Fibroblast of lung (primary cell): Measurements from ENCODE around the gene MIEN1. TPM values are rescaled to one million over a fixed set of nuclear protein-coding genes. Genes with fewer than 3 reads are reported as not detected.
A peak's percentile ranks its signal among the peaks of the same experiment; 100 is the strongest.

Experiments
- DNase-seq, 2 donors: peaks; one replicate each; pipeline versions ENCODE4 v3.0.0 to v3.0.0-alpha.2; 2010; ENCODE audit warnings: low read depth in 2 of 2
- H2AFZ ChIP-seq: 2 replicates; pipeline ENCODE4 v1.5.1; 2012; ENCODE audit warnings: low read length, control low read depth, inconsistent platforms
- H3K27ac ChIP-seq: 2 replicates; pipeline ENCODE4 v1.5.1; 2011; ENCODE audit warnings: low read length, control low read depth; ENCODE audit not compliant: insufficient read depth
- H3K27me3 ChIP-seq: 2 replicates; pipeline ENCODE4 v1.5.1; 2011; ENCODE audit warnings: mild to moderate bottlenecking, low read length; ENCODE audit not compliant: control insufficient read depth, insufficient read depth
- H3K36me3 ChIP-seq: 2 replicates; pipeline ENCODE4 v1.5.1; 2011; ENCODE audit warnings: low read length; ENCODE audit not compliant: control insufficient read depth, insufficient read depth
- H3K4me1 ChIP-seq: 2 replicates; pipeline ENCODE4 v1.5.1; 2011; ENCODE audit warnings: low read length; ENCODE audit not compliant: control insufficient read depth, insufficient read depth; ENCODE audit errors: extremely low read depth
- H3K4me2 ChIP-seq: 2 replicates; pipeline ENCODE4 v1.5.1; 2011; ENCODE audit warnings: low read length, control low read depth; ENCODE audit not compliant: insufficient read depth; ENCODE audit errors: extremely low read depth
- H3K4me3 ChIP-seq, 4 experiments: fragments of 200-600 bp in 1 of 4; sonication (generic) in 1 of 4; replicated peaks in 1 of 4; 2 replicates each; pipeline ENCODE4 v1.5.1; 2011 to 2016; ENCODE audit warnings: low read length in 4 of 4, low read depth in 3 of 4, mild to moderate bottlenecking in 3 of 4, control low read depth in 2 of 4, inconsistent platforms in 1 of 4, mixed read lengths in 1 of 4; ENCODE audit not compliant: insufficient read depth in 1 of 4; ENCODE audit errors: control extremely low read depth in 1 of 4
- H3K79me2 ChIP-seq: 2 replicates; pipeline ENCODE4 v1.5.1; 2012; ENCODE audit warnings: mild to moderate bottlenecking, low read length, inconsistent platforms; ENCODE audit not compliant: control insufficient read depth, insufficient read depth
- H3K9ac ChIP-seq: 2 replicates; pipeline ENCODE4 v1.5.1; 2011; ENCODE audit warnings: mild to moderate bottlenecking, low read length, control low read depth; ENCODE audit not compliant: insufficient read depth
- H3K9me3 ChIP-seq: 2 replicates; pipeline ENCODE4 v1.5.1; 2012; ENCODE audit warnings: low read depth, low read length; ENCODE audit not compliant: control insufficient read depth, insufficient read depth
- H4K20me1 ChIP-seq: 2 replicates; pipeline ENCODE4 v1.5.1; 2011; ENCODE audit warnings: low read length; ENCODE audit not compliant: control insufficient read depth, insufficient read depth; ENCODE audit errors: extremely low read depth
- CTCF ChIP-seq, 2 donors: IDR thresholded peaks in 1 of 2; conservative IDR thresholded peaks in 1 of 2; 1 replicate in 1 of 2; 2 replicates in 1 of 2; pipeline ENCODE4 v1.5.1; 2011 to 2012; ENCODE audit warnings: low read length in 2 of 2, control low read depth in 1 of 2, inconsistent platforms in 1 of 2, low read depth in 1 of 2, mild to moderate bottlenecking in 1 of 2
- EZH2 ChIP-seq: IDR thresholded peaks from 2 replicates; pipeline ENCODE4 v1.5.1; 2012; ENCODE audit warnings: low read length, control low read depth, mild to moderate bottlenecking; ENCODE audit errors: missing control alignments
- polyA plus RNA-seq, 2 donors: library from polyadenylated mRNA; depleted of rRNA in 1 of 2; stranded (reverse) in 1 of 2; unstranded in 1 of 2; fragments of >200 nt; gene quantifications; 2 replicates each; pipeline ENCODE4 v1.2.1, GENCODE V29; 2011 to 2012; ENCODE audit warnings: missing spikeins in 1 of 2
- total RNA-seq: library from RNA; depleted of rRNA; stranded (reverse); fragments of >200 nt; gene quantifications from 2 replicates; pipeline ENCODE4 v1.2.1, GENCODE V29; 2014

Gene MIEN1
- total and polyA plus RNA-seq, 2 donors (not counting 1 experiment from before 2014, with no cell fraction given): 25.6 to 58.0 TPM

DNA sequence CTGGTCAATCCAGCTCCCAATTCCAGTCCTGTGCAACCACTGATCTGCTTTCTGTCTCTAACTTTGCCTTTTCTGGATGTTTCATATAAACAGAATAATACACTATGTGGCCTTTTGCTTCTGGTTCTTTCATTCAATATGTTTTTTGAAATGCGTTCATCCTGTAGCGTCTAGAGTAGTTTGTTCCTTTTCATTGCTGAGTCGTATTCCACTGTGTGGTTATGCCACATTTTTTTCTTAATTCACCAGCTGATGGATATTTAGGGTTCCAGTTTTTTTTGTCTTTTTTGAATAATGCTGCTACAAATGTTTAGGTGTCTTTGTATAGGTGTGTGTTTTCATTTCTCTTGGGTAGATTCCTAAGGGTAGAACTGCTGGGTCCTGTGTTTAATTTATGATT lies 2.3 kb upstream of the MIEN1 start:
- H3K4me2 ChIP-seq: no peak overlapping the region
- H3K9me3 ChIP-seq: no peaks in the 10 kb centered on the region
- H3K9ac ChIP-seq: no peak overlapping the region
- no peak overlapping the region for H3K4me3 ChIP-seq
- no peaks in the 10 kb centered on the region for H4K20me1 ChIP-seq
- DNase-seq: no peak
- peaks cover under 1% of the 10 kb centered on the region for H3K27me3 ChIP-seq
- TF ChIP-seq CTCF (conservative IDR thresholded peaks at IDR 0.05 in 1 of 2, IDR thresholded peaks at IDR 0.05 in 1 of 2; ENCODE audit: low read depth in 1 of 2, low read length in 2 of 2) (no peak), EZH2 (no peak)
- no peaks in the 10 kb centered on the region for H3K4me1 ChIP-seq
- H3K36me3 ChIP-seq: peaks cover 8% of the 10 kb centered on the region
- no peak overlapping the region for H2AFZ ChIP-seq
- H3K79me2 ChIP-seq: no peaks in the 10 kb centered on the region
- H3K27ac ChIP-seq: no peak overlapping the region

DNA sequence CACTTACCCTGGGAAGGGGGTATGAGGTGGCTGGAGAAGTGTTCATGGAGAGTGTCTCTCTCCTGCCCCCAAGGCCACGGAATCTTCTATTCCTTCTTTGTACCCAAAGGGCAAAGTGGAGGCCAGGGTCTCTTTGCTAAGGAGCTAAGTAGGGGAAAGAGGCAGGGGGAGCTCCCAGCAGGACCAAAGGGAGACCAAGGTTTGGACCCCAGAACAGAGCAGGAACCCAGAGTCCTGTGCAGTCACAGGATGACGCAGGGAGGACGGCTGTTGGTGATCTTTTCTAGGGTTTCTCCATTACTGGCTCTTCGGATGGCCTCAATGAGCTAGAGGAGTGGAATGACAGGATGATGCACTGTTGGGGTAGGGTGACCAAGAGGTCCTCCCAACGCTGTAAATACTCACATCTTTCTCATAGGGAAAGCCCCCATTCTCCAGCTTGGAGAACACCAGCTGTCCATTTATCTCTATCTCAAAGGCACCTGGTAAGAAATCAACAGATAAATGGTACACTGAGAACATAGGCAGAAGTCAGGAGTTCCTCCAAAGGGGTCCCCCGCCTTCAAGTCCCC lies 966 bp downstream of the MIEN1 start:
- no peak overlapping the region for H2AFZ ChIP-seq
- H3K27me3 ChIP-seq: no peaks in the 10 kb centered on the region
- no peak overlapping the region for H3K9ac ChIP-seq
- no peak for TF ChIP-seq CTCF (conservative IDR thresholded peaks at IDR 0.05 in 1 of 2, IDR thresholded peaks at IDR 0.05 in 1 of 2; ENCODE audit: low read depth in 1 of 2, low read length in 2 of 2)
- no peak for TF ChIP-seq EZH2
- peaks cover 18% of the 10 kb centered on the region for H3K36me3 ChIP-seq
- no peaks in the 10 kb centered on the region for H3K4me1 ChIP-seq
- H3K4me3 ChIP-seq: peak overlapping the region; percentile 66 to 96 (median 80)
- H3K4me2 ChIP-seq: peak overlapping the region; percentile 76
- no peaks in the 10 kb centered on the region for H4K20me1 ChIP-seq
- no peak overlapping the region for H3K27ac ChIP-seq
- no peak for DNase-seq
- H3K79me2 ChIP-seq: no peaks in the 10 kb centered on the region
- no peaks in the 10 kb centered on the region for H3K9me3 ChIP-seq

- no peak for DNase-seq
- no peak overlapping the region for H3K27ac ChIP-seq
- H3K36me3 ChIP-seq: peaks cover 20% of the 10 kb centered on the region
Observed at GRCh38 chr17:39727556-39727955, 2.8 kb downstream of the MIEN1 start.

More at GRCh38 chr17:39727556-39727955, 2.8 kb downstream of the MIEN1 start:
- H3K9me3 ChIP-seq: no peaks in the 10 kb centered on the region
- no peak overlapping the region for H3K4me2 ChIP-seq
- H3K4me3 ChIP-seq: no peak overlapping the region
- TF ChIP-seq CTCF (conservative IDR thresholded peaks at IDR 0.05 in 1 of 2, IDR thresholded peaks at IDR 0.05 in 1 of 2; ENCODE audit: low read depth in 1 of 2, low read length in 2 of 2): no peak
- TF ChIP-seq EZH2: no peak
- no peak overlapping the region for H2AFZ ChIP-seq
- no peaks in the 10 kb centered on the region for H3K27me3 ChIP-seq
- no peak overlapping the region for H3K9ac ChIP-seq
- H3K79me2 ChIP-seq: no peaks in the 10 kb centered on the region
- H4K20me1 ChIP-seq: no peaks in the 10 kb centered on the region
- H3K4me1 ChIP-seq: no peaks in the 10 kb centered on the region
